HepG2 (cell line): ENCODE data around the gene HNRNPAB. TPM values are rescaled to one million over a fixed set of nuclear protein-coding genes. Genes with fewer than 3 reads are reported as not detected.

Experiments
- ATAC-seq: fragments of 200-7000 bp; cut with Tn5 transposase; 3 replicates; pipeline ENCODE4 v1.9.1; 2020; ENCODE audit warnings: mild to moderate bottlenecking, moderate library complexity
- BruUV-seq: library from RNA; stranded (reverse); fragments of 400-500 nt; replicated peaks from 2 replicates; lab custom pipeline; 2021; lab: Mats Ljungman, UMichigan
- CTCF ChIA-PET: fragments of 300-600 bp; formaldehyde crosslinking; extraction: SDS; loops from one replicate; lab custom pipeline; 2021; ENCODE audit warnings: low total read pairs, inconsistent platforms, low intra/inter-chr PET ratio; lab: Yijun Ruan, JAX
- POLR2A ChIA-PET: fragments of 350-600 bp; sonication (Branson Sonifier 250); formaldehyde crosslinking; loops from one replicate; lab custom pipeline; 2020; ENCODE audit warnings: antibody characterized with exemption, inconsistent platforms; lab: Yijun Ruan, JAX
- DNase-seq: peaks from one replicate; pipeline ENCODE4 v3.0.0-alpha.2; 2015; ENCODE audit warnings: low spot score
- FAIRE-seq: peaks from 3 replicates; lab custom pipeline; 2011; peaks lifted over from hg19 to GRCh38; lab: Jason Lieb, UNC
- H2AFZ ChIP-seq: one replicate; pipeline ENCODE4 v1.6.1; 2011; ENCODE audit warnings: low read length, inconsistent platforms
- H3K27ac ChIP-seq: fragments of 300-600 bp; 3 replicates; pipeline ENCODE4 v1.8.0; 2011; ENCODE audit warnings: mixed run types, mild to moderate bottlenecking, mixed read lengths, low read length, inconsistent platforms; ENCODE audit not compliant: insufficient read depth; ENCODE audit errors: extremely low read length
- H3K27me3 ChIP-seq, 2 experiments: fragments of 200-600 bp in 1 of 2; 2 replicates in 1 of 2; 3 replicates in 1 of 2; pipeline versions ENCODE4 v1.6.0 to v1.8.0; 2011; ENCODE audit warnings: low read length in 2 of 2, mild to moderate bottlenecking in 2 of 2, moderate library complexity in 2 of 2, inconsistent platforms in 1 of 2; ENCODE audit not compliant: insufficient read depth in 2 of 2, control insufficient read depth in 1 of 2
- H3K36me3 ChIP-seq, 2 experiments: fragments of 200-600 bp in 1 of 2; replicated peaks in 1 of 2; 2 replicates in 1 of 2; 3 replicates in 1 of 2; pipeline versions ENCODE4 v1.5.1 to v1.8.0; 2011; ENCODE audit warnings: low read length in 2 of 2, inconsistent platforms in 1 of 2; ENCODE audit not compliant: insufficient read depth in 2 of 2, control insufficient read depth in 1 of 2
- H3K4me1 ChIP-seq: 2 replicates; pipeline ENCODE4 v1.5.1; 2012; ENCODE audit warnings: low read length, inconsistent platforms; ENCODE audit not compliant: insufficient read depth
- H3K4me2 ChIP-seq: 2 replicates; pipeline ENCODE4 v1.6.0; 2011; ENCODE audit warnings: low read depth, low read length, inconsistent platforms
- H3K4me3 ChIP-seq, 3 experiments: fragments of 200-600 bp in 1 of 3; sonication (generic), shearing (Covaris generic) in 1 of 3; replicated peaks in 1 of 3; 2 replicates each; pipeline ENCODE4 v1.5.1; 2011 to 2016; ENCODE audit warnings: low read length in 3 of 3, inconsistent platforms in 2 of 3, low read depth in 2 of 3, mild to moderate bottlenecking in 2 of 3, control low read depth in 1 of 3, mixed read lengths in 1 of 3; ENCODE audit not compliant: insufficient read depth in 1 of 3
- H3K79me2 ChIP-seq: one replicate; pipeline ENCODE4 v1.6.1; 2011; ENCODE audit warnings: low read length, inconsistent platforms; ENCODE audit not compliant: insufficient read depth
- H3K9ac ChIP-seq: 2 replicates; pipeline ENCODE4 v1.6.0; 2011; ENCODE audit warnings: mild to moderate bottlenecking, low read depth, low read length, inconsistent platforms; ENCODE audit not compliant: insufficient read depth
- H3K9me3 ChIP-seq: 2 replicates; pipeline ENCODE4 v1.5.1; 2012; ENCODE audit warnings: mild to moderate bottlenecking, low read length
- H4K20me1 ChIP-seq: 2 replicates; pipeline ENCODE4 v1.6.0; 2011; ENCODE audit warnings: inconsistent platforms, mild to moderate bottlenecking, low read length, moderate library complexity; ENCODE audit not compliant: insufficient read depth
- ARNT2 ChIP-seq: sonication (generic); formaldehyde crosslinking; IDR thresholded peaks from 2 replicates; pipeline ENCODE4 v1.8.0; 2022; ENCODE audit warnings: mild to moderate bottlenecking, low read depth, missing genetic modification reagents, moderate library complexity
- BRCA1 ChIP-seq: sonication (generic); formaldehyde crosslinking; IDR thresholded peaks from 2 replicates; pipeline ENCODE4 v1.4.0; 2020; ENCODE audit warnings: missing genetic modification reagents
- CREB3 ChIP-seq: sonication (generic); formaldehyde crosslinking; IDR thresholded peaks from 2 replicates; pipeline ENCODE4 v1.5.0; 2020; ENCODE audit warnings: missing genetic modification reagents
- DNMT1 ChIP-seq: sonication (generic); formaldehyde crosslinking; IDR thresholded peaks from 2 replicates; pipeline ENCODE4 v1.5.1; 2020; ENCODE audit warnings: mild to moderate bottlenecking, missing genetic modification reagents
- NR2C2 ChIP-seq: sonication (generic); formaldehyde crosslinking; IDR thresholded peaks from 2 replicates; pipeline ENCODE4 v1.4.0; 2020; ENCODE audit warnings: missing genetic modification reagents, mild to moderate bottlenecking, moderate library complexity, borderline replicate concordance
- POGZ ChIP-seq: sonication (generic); formaldehyde crosslinking; IDR thresholded peaks from 2 replicates; pipeline ENCODE4 v1.4.0; 2020; ENCODE audit warnings: mild to moderate bottlenecking, missing genetic modification reagents
- RAD21 ChIP-seq: fragments of 450-650 bp; formaldehyde crosslinking; IDR thresholded peaks from 2 replicates; pipeline ENCODE4 v1.5.0; 2020; ENCODE audit warnings: mild to moderate bottlenecking
- ZNF138 ChIP-seq: sonication (generic); formaldehyde crosslinking; IDR thresholded peaks from 2 replicates; pipeline ENCODE4 v1.5.0; 2020; ENCODE audit warnings: mild to moderate bottlenecking, low read depth, missing genetic modification reagents
- ZNF343 ChIP-seq: sonication (generic); formaldehyde crosslinking; IDR thresholded peaks from 2 replicates; pipeline ENCODE4 v1.4.0; 2020; ENCODE audit warnings: mild to moderate bottlenecking, missing genetic modification reagents
- ZNF543 ChIP-seq: sonication (generic); formaldehyde crosslinking; IDR thresholded peaks from 2 replicates; pipeline ENCODE4 v1.4.0; 2020; ENCODE audit warnings: mild to moderate bottlenecking, missing genetic modification reagents
- ZNF552 ChIP-seq: sonication (generic); formaldehyde crosslinking; IDR thresholded peaks from 2 replicates; pipeline ENCODE4 v1.9.0; 2022; ENCODE audit warnings: missing genetic modification reagents, mild to moderate bottlenecking, borderline replicate concordance
- ZNF607 ChIP-seq: sonication (generic); formaldehyde crosslinking; IDR thresholded peaks from 2 replicates; pipeline ENCODE4 v1.5.1; 2020; ENCODE audit warnings: missing genetic modification reagents, mild to moderate bottlenecking, borderline replicate concordance
- ZNF639 ChIP-seq: conservative IDR thresholded peaks from 2 replicates; pipeline ENCODE4 v1.6.1; 2018; ENCODE audit warnings: missing genetic modification reagents
- ZNF766 ChIP-seq: sonication (generic); formaldehyde crosslinking; IDR thresholded peaks from 2 replicates; pipeline ENCODE4 v1.5.0; 2020; ENCODE audit warnings: missing genetic modification reagents, borderline replicate concordance
- WGBS: methylation state at CpG from one replicate; pipeline ENCODE4 v1.1.6; 2017; ENCODE audit warnings: low lambda C conversion rate; 5-methylcytosine and 5-hydroxymethylcytosine counted together
- in situ Hi-C: cut with HindIII; loops from 2 replicates; pipeline ENCODE4 v1.10.0; 2017; ENCODE audit warnings: low pct_unique_long_range_greater_than_20kb; ENCODE audit not compliant: extremely low pct_ligation_motif_present
- intact Hi-C: fragments of 100-400 bp; cut with micrococcal nuclease; formaldehyde crosslinking; loops from one replicate; pipeline ENCODE4 v1.10.0; 2022; ENCODE audit not compliant: unreplicated experiment
- polyA plus RNA-seq, 8 experiments: library from polyadenylated mRNA; depleted of rRNA in 3 of 8; stranded (reverse) in 7 of 8; unstranded in 1 of 8; fragments of >200 nt; fragmentation: Illumina TruSeq in 4 of 8; extraction: Trizol in 4 of 8; gene quantifications; 2 replicates each; pipeline versions ENCODE4 v1.2.1 to v1.2.3, GENCODE V29; 2011 to 2016; ENCODE audit warnings: low read depth in 4 of 8, missing spikeins in 1 of 8, mixed read lengths in 1 of 8; ENCODE audit not compliant: insufficient read depth in 1 of 8
- total RNA-seq, 5 experiments: library from RNA; depleted of rRNA; stranded (reverse); fragments of >200 nt; fragmentation: Illumina TruSeq; extraction: Trizol; gene quantifications; 2 replicates each; pipeline ENCODE4 v1.2.3, GENCODE V29; 2016; ENCODE audit warnings: low read depth in 1 of 5

The HNRNPAB gene
- total and polyA plus RNA-seq, 2 of the 13 experiments (the other 11 are each of a cell fraction or from before 2014, with no cell fraction given): 62.6 to 111 TPM

DNA sequence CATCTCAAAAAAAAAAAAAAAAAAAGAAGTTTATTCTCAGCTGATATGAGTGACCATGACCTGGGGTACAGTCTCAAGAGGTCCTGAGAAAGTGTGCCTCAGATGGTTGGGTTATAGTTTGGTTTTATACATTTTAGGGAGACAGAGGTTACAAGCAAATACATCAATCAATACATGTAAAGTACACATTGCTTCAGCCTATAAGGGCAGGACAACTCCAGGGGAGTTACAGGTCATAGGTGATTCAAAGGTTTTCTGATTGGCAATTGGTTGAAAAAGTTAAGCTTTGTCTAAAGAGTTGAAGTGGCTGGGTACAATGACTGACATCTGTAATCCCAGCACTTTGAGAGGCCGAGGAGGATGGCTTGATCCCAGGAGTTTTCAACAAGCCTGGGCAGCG, 14.9 kb upstream of the HNRNPAB start:
- Histone ChIP-seq H3K4me1 (peaks cover 2% of the 10 kb centered on the region; the same call in 1 of the 2 replicates), H4K20me1 (no peaks in the 10 kb centered on the region), H2AFZ (no peak overlapping the region), H3K36me3 (no peaks in the 10 kb centered on the region), H3K27me3 (peaks cover 0 to 13% of the 10 kb centered on the region in 2 experiments; a peak in 2 of 5 replicates), H3K4me2 (no peak overlapping the region), H3K9me3 (no peaks in the 10 kb centered on the region), H3K9ac (no peak overlapping the region), H3K27ac (no peak overlapping the region), H3K79me2 (no peaks in the 10 kb centered on the region), H3K4me3 (no peak overlapping the region)
- ATAC-seq (peak; percentile 56; the same call in 2 of the 3 replicates), FAIRE-seq (no peak), DNase-seq (no peak)
- WGBS: 0% methylated on average over 2 of the region's 2 CpGs
- CTCF ChIA-PET: no interaction called here
- TF ChIP-seq DNMT1 (CRISPR knock-in tag): no peak
- 0 out of 2 replicates have a peak, but pooled peaks have one; percentile 34 for TF ChIP-seq NR2C2 (CRISPR knock-in tag)
- in situ Hi-C loops (no loop called here), intact Hi-C loops (no loop called here)
- BruUV-seq: no TSS peak
- POLR2A ChIA-PET: interaction anchor here (1.6 kb wide), 1 partner anchor 15 kb away, joined by 11 read pairs; the partner anchor contains the start of gene HNRNPAB

GRCh38 chr5:178191661-178192060, 12.7 kb upstream of the HNRNPAB start:
- Histone ChIP-seq H3K4me2 (no peak overlapping the region), H3K27me3 (peaks cover 0 to 22% of the 10 kb centered on the region in 2 experiments; a peak in 3 of 5 replicates), H3K27ac (no peak overlapping the region), H2AFZ (no peak overlapping the region), H3K9me3 (no peaks in the 10 kb centered on the region), H3K4me1 (peaks cover 12% of the 10 kb centered on the region), H3K79me2 (no peaks in the 10 kb centered on the region), H3K36me3 (no peaks in the 10 kb centered on the region), H3K9ac (no peak overlapping the region), H4K20me1 (no peaks in the 10 kb centered on the region), H3K4me3 (no peak overlapping the region)
- WGBS: 66% methylated on average over 4 of the region's 4 CpGs
- DNase-seq (no peak), ATAC-seq (no peak), FAIRE-seq (no peak)
- CTCF ChIA-PET: no interaction called here
- intact Hi-C loops: no loop called here
- POLR2A ChIA-PET: no interaction called here
- BruUV-seq: no TSS peak
- in situ Hi-C loops: no loop called here
- no peak for TF ChIP-seq ZNF766 (CRISPR knock-in tag)
- TF ChIP-seq ZNF607: no peak
- no peak for TF ChIP-seq RAD21 (CRISPR knock-in tag)
- TF ChIP-seq ZNF552 (CRISPR knock-in tag): no peak
- TF ChIP-seq BRCA1 (CRISPR knock-in tag): no peak
- no peak for TF ChIP-seq POGZ
- no peak for TF ChIP-seq CREB3
- TF ChIP-seq ARNT2 (CRISPR knock-in tag): no peak
- TF ChIP-seq ZNF138 (CRISPR knock-in tag): no peak
- TF ChIP-seq ZNF343 (CRISPR knock-in tag): no peak
- TF ChIP-seq ZNF543: no peak
- TF ChIP-seq ZNF639 (CRISPR knock-in tag): no peak
